DMS 273 (cell line): ENCODE results near the gene MORF4L1.
"Not testable (repeated sequence)": the region's sequence is repeated elsewhere in the genome, so short reads cannot be mapped to it uniquely, and the experiment has no call there.

Experiments
- DNase-seq: peaks from one replicate; lab custom pipeline; 2025; ENCODE audit not compliant: unreplicated experiment; lab: John Stamatoyannopoulos, UW

MORF4L1 gene

GRCh38 chr15:78855746-78856145 lies 16.9 kb upstream of the MORF4L1 start:
- no peak for DNase-seq

DNA sequence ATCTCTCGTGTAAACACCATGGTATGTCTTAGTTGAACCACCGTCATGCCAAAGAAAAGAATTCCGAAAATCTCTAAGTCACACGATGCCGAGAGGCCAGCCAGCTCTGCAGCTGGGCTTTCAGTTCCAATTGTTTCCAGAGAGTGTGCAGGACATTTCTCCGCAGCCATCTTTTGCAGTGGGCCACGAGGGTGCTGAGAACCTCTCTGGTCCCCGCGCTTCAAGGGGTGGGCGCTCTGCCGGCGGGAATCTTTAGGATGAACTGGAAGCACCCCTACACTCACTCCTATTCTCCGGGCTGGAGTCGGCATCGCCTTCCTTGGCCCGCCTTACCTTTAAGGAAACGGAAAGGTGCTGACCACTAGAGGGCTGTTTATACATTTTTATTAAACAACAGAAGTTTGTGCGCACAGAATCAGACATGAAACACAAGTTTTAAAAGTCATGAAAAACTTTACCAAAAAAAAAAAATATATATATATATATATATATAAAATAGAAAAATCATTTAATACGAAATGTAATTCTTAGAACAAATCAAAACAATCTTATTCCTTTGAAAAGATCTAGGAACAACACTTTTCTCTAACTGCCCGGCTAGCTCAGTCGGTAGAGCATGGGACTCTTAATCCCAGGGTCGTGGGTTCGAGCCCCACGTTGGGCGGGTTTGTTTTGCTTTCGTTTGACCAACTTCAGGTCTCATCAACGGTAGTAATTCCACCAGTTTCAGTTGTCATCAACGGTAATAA lies 12.5 kb upstream of the MORF4L1 start:
- peak; percentile 91 for DNase-seq

- DNase-seq: not testable (repeated sequence)
Observed at GRCh38 chr15:78865585-78865984, 7.1 kb upstream of the MORF4L1 start.

- DNase-seq: not testable (repeated sequence)
Observed at GRCh38 chr15:78866031-78866430, 6.7 kb upstream of the MORF4L1 start.

DNA sequence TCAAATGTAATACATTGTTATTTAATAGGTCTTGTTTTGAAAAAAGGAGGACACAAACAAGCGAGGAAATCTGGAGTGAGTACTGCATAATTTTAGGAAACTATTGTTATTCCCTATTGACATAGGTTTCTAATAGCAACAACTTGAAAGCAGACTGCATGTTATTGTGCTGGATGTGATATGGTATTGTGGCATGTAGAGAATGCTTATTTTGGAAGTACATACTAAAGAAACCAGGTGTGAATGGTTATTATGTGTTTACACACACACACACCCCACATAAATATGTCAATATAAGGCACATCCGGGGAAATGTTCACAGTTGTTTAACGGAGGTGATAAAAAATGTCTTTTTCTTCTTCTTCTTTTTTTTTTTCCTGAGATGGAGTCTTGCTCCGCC lies 5.9 kb upstream of the MORF4L1 start:
- no peak for DNase-seq

GRCh38 chr15:78868366-78868765 lies 4.3 kb upstream of the MORF4L1 start:
- no peak for DNase-seq

DNA sequence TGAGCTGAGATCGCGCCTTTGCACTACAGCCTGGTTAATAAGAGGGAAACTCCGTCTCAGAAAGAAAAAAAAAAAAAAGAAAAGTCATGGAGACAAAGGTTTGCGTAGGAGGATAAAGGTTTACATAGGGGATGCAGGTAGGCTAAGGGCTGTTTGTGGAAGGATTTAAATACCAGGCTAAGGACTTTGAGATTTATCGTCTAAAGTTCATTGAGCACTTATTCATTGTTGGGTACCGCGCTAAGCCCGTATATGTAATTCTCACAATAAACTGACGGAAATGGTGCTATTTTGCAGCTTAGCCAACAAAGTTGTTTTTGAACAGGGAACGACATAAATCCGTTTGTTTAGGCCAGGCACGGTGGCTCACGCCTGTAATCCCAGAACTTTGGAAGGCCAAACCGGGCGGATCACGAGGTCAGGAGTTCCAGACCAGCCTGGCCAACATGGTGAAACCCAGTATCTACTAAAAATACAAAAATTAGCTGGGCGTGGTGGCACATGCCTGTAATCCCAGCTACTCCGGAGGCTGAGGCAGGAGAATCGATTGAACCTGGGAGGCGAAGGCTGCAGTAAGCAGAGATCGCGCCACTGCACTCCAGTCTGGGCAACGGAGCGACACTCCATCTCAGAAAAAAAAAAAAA lies 1.1 kb upstream of the MORF4L1 start:
- DNase-seq: not testable (repeated sequence)

GRCh38 chr15:78872972-78873792 lies 492 bp downstream of the MORF4L1 start:
- peak; percentile 87 for DNase-seq

- DNase-seq: peak; percentile 51
Observed at GRCh38 chr15:78873793-78874765, 1.4 kb downstream of the MORF4L1 start.

GRCh38 chr15:78875107-78875914 lies 2.6 kb downstream of the MORF4L1 start:
- no peak for DNase-seq

- DNase-seq: not testable (repeated sequence)
Observed at GRCh38 chr15:78876954-78877353, 4.3 kb downstream of the MORF4L1 start.

DNA sequence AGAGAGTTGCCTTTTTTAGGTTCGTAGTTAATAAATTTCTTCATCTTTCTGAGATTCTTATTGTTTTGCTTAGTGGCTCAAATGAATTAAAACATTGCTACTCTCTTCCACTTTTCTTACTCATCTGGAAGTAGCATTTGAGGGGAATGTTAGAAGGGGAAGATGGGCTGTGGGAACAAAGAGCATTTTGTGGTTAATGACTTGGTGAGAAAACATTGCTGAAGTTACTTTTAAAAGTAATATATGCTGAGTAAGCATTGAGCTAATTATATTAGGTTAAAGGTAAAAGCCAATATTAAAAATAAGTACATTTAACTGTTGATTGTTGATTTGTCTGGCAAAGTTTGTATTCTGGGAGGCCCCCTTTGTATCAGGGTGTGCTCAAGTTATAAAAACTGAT lies 5.7 kb downstream of the MORF4L1 start:
- no peak for DNase-seq

DNA sequence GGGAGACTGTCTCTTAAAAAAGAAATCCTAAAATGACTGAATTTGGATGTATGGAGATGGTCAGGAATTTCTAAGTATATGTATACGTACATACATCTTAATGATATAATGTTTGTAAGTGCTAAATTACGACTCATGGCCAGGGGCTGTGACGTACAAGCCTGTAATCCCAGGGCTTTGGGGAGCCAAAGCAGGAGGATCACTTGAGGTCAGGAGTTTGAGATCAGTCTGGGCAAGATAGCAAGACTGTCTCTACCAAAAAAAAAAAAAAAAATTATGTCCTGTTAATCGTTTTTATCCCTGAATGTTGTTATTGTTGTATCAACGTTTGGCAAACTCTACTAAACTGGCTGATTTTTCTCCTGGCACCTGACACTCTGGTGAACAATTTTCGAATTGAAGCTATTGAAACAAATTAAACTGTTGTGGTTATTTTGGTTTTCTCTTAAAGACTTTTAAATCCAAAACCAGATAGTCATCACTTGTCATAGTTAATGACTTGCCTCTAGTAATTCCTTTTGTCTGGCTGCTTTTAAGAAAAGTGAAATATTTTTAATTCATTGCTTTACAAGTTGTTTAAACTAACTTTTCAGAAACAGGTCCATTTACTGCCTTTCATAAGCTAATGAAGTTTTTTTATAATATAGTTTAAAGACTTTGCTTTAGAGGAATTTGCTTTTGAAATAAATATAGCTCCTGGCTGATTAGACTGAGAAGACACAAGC lies 7.0 kb downstream of the MORF4L1 start:
- DNase-seq: no peak

- DNase-seq: no peak
Observed at GRCh38 chr15:78880242-78880533, 7.5 kb downstream of the MORF4L1 start.

GRCh38 chr15:78880813-78881212 lies 8.1 kb downstream of the MORF4L1 start:
- DNase-seq: no peak

DNA sequence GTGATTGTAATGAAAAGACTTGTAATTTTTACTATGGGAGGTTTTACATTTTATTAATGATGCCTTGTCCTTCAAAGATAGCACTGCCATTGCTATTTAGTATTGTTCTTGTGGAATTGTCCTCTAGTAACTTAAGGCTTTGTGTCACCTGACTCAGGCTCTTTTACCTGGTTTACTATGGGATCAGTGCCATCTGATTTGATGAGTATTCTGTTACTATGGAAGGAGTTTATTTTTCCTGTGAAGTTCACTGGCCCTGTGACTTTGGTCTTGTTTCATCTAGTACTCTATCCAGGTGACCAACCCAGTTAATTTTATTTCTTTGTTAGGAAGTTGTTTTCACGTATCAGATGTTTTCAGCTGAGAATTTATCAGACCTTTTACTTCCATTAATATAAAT lies 9.0 kb downstream of the MORF4L1 start:
- no peak for DNase-seq

- no peak for DNase-seq
Observed at GRCh38 chr15:78889000-78889399, 16.3 kb downstream of the MORF4L1 start.

- no peak for DNase-seq
Observed at GRCh38 chr15:78893538-78893937, 20.8 kb downstream of the MORF4L1 start.

DNA sequence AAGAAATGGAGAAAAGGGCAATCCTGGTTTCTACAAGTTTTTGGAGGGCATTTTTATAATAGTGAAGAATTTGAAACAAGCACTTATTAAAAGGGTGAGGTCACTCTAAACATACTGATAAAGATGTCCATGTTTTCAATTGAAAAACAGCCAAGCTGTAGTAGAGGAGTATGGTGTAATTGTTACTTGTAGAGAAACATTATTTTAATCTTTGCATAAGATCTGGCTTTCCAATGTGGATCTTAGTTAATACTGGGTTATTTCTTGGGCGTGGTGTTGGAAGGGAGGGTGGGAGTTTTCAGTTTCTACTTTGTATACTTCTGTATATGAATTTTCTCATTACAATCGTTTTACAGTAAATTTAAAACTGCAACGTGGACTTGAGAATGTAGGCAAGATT lies 22.8 kb downstream of the MORF4L1 start:
- DNase-seq: no peak
